Measurements from ENCODE around the gene UCMA. TPM values are rescaled to one million over a fixed set of nuclear protein-coding genes. Genes with fewer than 3 reads are reported as not detected.
"Not testable (repeated sequence)": the region's sequence is repeated elsewhere in the genome, so short reads cannot be mapped to it uniquely, and the experiment has no call there.

The UCMA gene, protein sequence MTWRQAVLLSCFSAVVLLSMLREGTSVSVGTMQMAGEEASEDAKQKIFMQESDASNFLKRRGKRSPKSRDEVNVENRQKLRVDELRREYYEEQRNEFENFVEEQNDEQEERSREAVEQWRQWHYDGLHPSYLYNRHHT
- total RNA-seq, result not detected

- 72 to 78% methylated on average over 10 of the region's 10 CpGs for WGBS, 2 donors
- intact Hi-C loops (cut with DNase I; ENCODE audit: low total_unique reads), result no loop called here
- TF ChIP-seq CTCF (IDR thresholded peaks at IDR 0.05), result no peak
- TF ChIP-seq POLR2A (IDR thresholded peaks at IDR 0.05), result no peak
- no peak within 1 kb of the TSS for H3K4me3 ChIP-seq (ENCODE audit: low read depth, poor library complexity, severe bottlenecking)
- peak in 1 of 2 donors; percentile 53 for DNase-seq (ENCODE audit: low spot score in 2 of 2)
Observed at GRCh38 chr10:13234172-13234571, at the start of gene UCMA. Gene UCMA (minus strand): TSS chr10:13234374. CDS start chr10:13234258, 116 bp downstream.

- H3K4me3 ChIP-seq (ENCODE audit: low read depth, poor library complexity, severe bottlenecking); DNase-seq (ENCODE audit: low spot score in 2 of 2); intact Hi-C loops (cut with DNase I; ENCODE audit: low total_unique reads): not testable (repeated sequence)
- 86 to 94% methylated on average over 6 of the region's 6 CpGs for WGBS, 2 donors
Observed at GRCh38 chr10:13282348-13282747, 48.2 kb upstream of the UCMA start.

- DNase-seq (ENCODE audit: low spot score in 2 of 2), result no peak
- intact Hi-C loops (cut with DNase I; ENCODE audit: low total_unique reads), result no loop called here
- no peak overlapping the region for H3K4me3 ChIP-seq (ENCODE audit: low read depth, poor library complexity, severe bottlenecking)
- 53 to 65% methylated on average over 4 of the region's 4 CpGs for WGBS, 2 donors
- TF ChIP-seq POLR2A (IDR thresholded peaks at IDR 0.05) (no peak), CTCF (IDR thresholded peaks at IDR 0.05) (no peak)
Observed at GRCh38 chr10:13276749-13277365, 42.7 kb upstream of the UCMA start.

GRCh38 chr10:13276146-13276545 lies 42.0 kb upstream of the UCMA start:
- H3K4me3 ChIP-seq (ENCODE audit: low read depth, poor library complexity, severe bottlenecking); intact Hi-C loops (cut with DNase I; ENCODE audit: low total_unique reads): not testable (repeated sequence)
- WGBS, 2 donors, result 96 to 98% methylated on average over 11 of the region's 11 CpGs
- peak in 1 of 2 donors; percentile 72 for DNase-seq (ENCODE audit: low spot score in 2 of 2)

GRCh38 chr10:13272164-13272571 lies 38.0 kb upstream of the UCMA start:
- H3K4me3 ChIP-seq (ENCODE audit: low read depth, poor library complexity, severe bottlenecking), result no peak overlapping the region
- peak in 1 of 2 donors; percentile 16 for DNase-seq (ENCODE audit: low spot score in 2 of 2)
- WGBS, 2 donors, result 13 to 48% methylated on average over 12 of the region's 12 CpGs
- TF ChIP-seq POLR2A (IDR thresholded peaks at IDR 0.05) (no peak), CTCF (IDR thresholded peaks at IDR 0.05) (no peak)
- intact Hi-C loops (cut with DNase I; ENCODE audit: low total_unique reads), result no loop called here

DNA sequence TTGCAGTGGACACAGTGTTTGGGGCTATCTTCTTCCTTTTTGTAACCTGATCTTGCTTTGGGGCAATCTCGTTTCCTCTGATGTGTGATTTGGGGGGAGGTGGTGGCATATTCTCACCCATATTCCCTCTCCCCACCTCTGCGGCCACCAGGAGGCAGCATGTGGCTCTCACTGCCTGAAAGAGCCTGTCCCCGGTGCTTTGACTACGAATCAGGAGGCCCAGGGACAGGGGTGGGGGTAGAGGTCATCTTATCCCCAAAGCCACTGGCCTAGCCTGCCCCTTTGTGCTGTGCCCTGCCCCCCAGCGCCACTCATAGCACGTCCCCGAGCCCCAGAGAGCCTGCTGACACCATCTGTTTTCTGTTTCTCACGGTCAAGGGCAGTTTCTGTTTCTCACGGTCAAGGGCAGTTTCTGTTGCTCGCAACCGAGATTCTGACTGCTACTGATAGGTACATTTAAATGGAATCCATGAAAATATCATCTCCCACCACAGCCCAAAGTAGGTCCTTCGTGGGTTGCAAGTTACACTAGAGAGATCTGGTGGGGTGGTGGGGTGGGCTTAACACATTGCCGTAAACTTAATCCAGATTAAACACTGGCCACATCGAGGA lies 37.5 kb upstream of the UCMA start:
- intact Hi-C loops (cut with DNase I; ENCODE audit: low total_unique reads), result no loop called here
- DNase-seq (ENCODE audit: low spot score in 2 of 2), result peak; percentile 13 to 85
- no peak for TF ChIP-seq CTCF (IDR thresholded peaks at IDR 0.05)
- TF ChIP-seq POLR2A (IDR thresholded peaks at IDR 0.05), result no peak
- WGBS, 2 donors, result 48 to 50% methylated on average over 13 to 14 of the region's 14 CpGs
- H3K4me3 ChIP-seq (ENCODE audit: low read depth, poor library complexity, severe bottlenecking), result no peak overlapping the region
